ENCODE measurements around the gene SKIC8.

The SKIC8 gene

DNA sequence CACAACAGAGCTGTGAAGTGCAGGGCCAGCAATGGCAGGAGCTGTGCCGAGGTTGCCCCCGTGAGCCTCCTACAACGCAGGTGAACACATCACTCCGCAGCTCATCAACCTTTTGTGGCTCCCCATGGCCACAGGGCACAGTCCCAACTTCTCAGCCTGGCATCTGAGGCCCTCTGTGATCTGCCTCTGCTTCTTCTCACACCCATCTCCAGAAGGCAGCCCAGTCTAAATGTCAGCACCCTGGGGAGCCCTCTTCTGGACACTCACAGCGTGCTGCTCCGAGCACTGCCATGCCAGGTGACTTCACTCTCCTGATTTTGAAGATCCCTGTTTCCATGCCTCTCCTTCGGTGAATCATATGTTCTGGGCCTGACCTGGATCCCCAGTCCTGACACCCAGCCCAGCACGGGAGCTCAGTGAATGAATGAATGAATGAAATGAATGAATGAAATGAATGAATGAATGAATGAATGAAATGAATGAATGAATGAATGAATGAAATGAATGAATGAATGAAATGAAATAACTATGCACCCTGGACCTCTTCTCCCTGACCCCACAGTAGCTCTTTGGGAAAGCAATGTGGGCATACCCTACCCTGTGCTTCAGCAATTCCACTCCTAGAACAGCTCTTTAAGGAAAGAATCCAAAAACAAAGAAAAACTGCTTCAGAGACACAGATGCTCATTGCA is 17.9 kb upstream of the SKIC8 start:
- Mint-ChIP-seq H3K27me3 (peaks cover 22% of the 10 kb centered on the region), H3K4me3 (no peak overlapping the region), H3K36me3 (ENCODE audit: insufficient read depth) (no peaks in the 10 kb centered on the region), H3K27ac (ENCODE audit: low read depth) (no peak overlapping the region), H3K9me3 (no peaks in the 10 kb centered on the region), H3K4me1 (no peaks in the 10 kb centered on the region)
- DNase-seq (ENCODE audit: low spot score in 2 of 2): no peak
- no peak for ATAC-seq (replicated peaks; ENCODE audit: extremely low read depth, poor library complexity, severe bottlenecking)

DNA sequence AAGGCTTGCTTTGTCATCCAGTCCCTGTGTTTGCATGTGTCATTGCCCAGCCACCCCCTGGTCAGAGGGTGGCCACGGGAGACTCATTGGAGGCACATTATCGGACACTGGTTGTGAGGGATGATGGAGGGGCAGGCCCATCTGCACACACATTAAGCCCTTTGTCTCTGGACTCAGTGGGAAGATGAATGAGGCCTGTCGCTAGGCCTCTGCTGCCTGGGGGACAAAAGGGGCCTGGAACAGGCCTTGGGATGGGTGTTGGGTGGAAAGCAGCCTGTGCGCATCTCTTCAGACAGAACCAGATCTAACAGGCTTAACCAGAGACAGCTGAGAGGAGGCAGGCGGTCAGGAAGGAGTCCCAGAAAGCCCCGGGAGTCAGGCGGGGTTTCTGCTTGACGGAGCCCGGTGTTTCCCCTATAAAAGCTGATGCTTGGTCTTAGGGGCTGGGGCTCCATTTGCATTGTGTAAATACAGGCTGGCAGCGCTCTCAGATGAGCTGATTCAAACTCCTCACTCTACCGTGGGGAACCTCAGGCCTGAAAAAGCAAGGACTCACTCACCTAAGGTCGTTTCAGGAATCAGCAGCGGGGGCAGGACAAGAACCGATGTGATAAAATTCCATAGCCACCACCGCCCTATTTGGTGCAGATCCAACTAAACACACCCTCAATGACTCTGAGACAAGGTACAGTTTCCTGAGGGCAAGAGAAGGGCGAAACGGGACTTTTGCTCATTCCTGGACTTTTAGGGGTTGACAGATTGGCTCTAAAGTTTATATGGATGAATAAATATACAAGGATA is 17.1 kb upstream of the SKIC8 start:
- Mint-ChIP-seq H3K27ac (ENCODE audit: low read depth) (no peak overlapping the region), H3K9me3 (no peaks in the 10 kb centered on the region), H3K27me3 (peaks cover 23% of the 10 kb centered on the region), H3K36me3 (ENCODE audit: insufficient read depth) (no peaks in the 10 kb centered on the region), H3K4me3 (no peak overlapping the region), H3K4me1 (no peaks in the 10 kb centered on the region)
- ATAC-seq (replicated peaks; ENCODE audit: extremely low read depth, poor library complexity, severe bottlenecking): no peak
- no peak for DNase-seq (ENCODE audit: low spot score in 2 of 2)

DNA sequence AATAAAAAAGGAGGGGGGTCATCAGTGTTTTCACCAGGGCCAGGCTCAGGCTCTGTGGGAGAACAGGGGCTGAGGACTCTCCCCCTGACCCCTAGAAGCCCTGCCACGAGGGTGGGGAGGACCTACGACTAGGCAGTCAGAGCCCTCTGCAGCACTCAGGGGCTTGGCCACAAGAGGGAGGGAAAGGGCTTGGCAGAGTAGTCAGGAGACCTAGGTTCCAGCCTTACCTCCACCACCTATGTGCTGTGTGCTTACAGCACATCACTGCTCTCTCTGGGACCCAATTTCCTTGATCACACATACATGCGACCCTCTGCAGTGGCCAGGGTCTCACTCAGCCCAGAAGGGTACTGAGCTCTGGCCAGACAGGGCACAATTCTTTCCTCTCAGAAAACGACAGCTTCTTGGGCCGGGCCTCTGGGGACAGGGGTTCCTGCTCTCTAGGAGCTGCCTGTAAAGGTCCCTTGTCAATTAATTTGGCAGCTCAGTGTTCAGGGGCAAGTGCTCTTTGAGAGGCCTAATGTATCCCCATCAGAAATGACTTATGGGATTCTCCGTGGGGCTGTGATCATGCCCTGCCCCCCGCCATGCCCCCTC is 16.4 kb upstream of the SKIC8 start:
- DNase-seq (ENCODE audit: low spot score in 2 of 2) (no peak), ATAC-seq (replicated peaks; ENCODE audit: extremely low read depth, poor library complexity, severe bottlenecking) (no peak)
- H3K9me3 Mint-ChIP-seq: no peaks in the 10 kb centered on the region
- no peaks in the 10 kb centered on the region for H3K4me1 Mint-ChIP-seq
- H3K27me3 Mint-ChIP-seq: peaks cover 23% of the 10 kb centered on the region
- H3K36me3 Mint-ChIP-seq (ENCODE audit: insufficient read depth): no peaks in the 10 kb centered on the region
- no peak overlapping the region for H3K4me3 Mint-ChIP-seq
- H3K27ac Mint-ChIP-seq (ENCODE audit: low read depth): no peak overlapping the region

DNA sequence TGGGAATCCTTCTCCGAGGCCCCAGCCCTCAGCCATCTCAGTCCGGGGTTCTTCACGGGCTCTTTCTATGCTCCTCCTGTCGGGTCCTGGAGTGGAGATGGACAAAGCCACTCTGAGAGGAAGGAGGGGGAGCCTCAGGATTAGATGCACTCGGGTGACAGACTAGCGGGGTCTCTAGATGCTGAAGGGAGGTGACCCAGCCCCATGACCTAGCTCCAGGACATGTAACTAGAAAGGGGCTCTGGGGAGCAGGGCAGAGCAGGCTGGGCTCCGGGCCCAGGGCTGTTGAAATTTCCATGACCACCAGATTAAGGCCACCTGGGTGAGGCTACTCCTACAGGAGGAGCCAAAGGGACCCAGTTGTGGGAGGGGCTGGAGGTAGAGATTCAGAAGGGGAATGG is 14.8 kb upstream of the SKIC8 start:
- H3K27ac Mint-ChIP-seq (ENCODE audit: low read depth): no peak overlapping the region
- no peaks in the 10 kb centered on the region for H3K36me3 Mint-ChIP-seq (ENCODE audit: insufficient read depth)
- ATAC-seq (replicated peaks; ENCODE audit: extremely low read depth, poor library complexity, severe bottlenecking): no peak
- DNase-seq (ENCODE audit: low spot score in 2 of 2): no peak
- no peak overlapping the region for H3K4me3 Mint-ChIP-seq
- peaks cover 23% of the 10 kb centered on the region for H3K27me3 Mint-ChIP-seq
- H3K4me1 Mint-ChIP-seq: no peaks in the 10 kb centered on the region
- no peaks in the 10 kb centered on the region for H3K9me3 Mint-ChIP-seq

DNA sequence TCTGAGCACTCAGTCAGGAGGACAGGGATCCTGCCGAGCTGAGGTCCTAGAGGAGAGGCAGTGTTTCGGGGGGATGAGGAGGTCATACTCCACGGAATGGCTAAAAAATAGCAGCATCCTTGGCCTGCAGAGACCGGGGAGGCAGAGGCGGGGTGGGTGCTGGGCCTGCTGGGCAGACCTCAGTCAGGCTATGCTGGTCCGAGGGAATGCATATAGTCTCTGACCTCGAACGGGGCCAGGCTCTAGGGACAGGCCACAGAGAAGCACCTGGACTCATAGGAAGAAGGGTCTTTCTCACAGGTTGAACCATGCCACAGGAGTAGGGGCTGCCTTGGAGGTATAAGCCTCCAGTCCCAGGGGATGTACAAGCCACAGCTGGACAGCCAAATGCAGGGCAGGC is 14.0 kb upstream of the SKIC8 start:
- H3K4me1 Mint-ChIP-seq: no peaks in the 10 kb centered on the region
- no peaks in the 10 kb centered on the region for H3K36me3 Mint-ChIP-seq (ENCODE audit: insufficient read depth)
- DNase-seq (ENCODE audit: low spot score in 2 of 2) (no peak), ATAC-seq (replicated peaks; ENCODE audit: extremely low read depth, poor library complexity, severe bottlenecking) (no peak)
- no peaks in the 10 kb centered on the region for H3K9me3 Mint-ChIP-seq
- H3K27me3 Mint-ChIP-seq: peaks cover 23% of the 10 kb centered on the region
- no peak overlapping the region for H3K4me3 Mint-ChIP-seq
- H3K27ac Mint-ChIP-seq (ENCODE audit: low read depth): no peak overlapping the region

DNA sequence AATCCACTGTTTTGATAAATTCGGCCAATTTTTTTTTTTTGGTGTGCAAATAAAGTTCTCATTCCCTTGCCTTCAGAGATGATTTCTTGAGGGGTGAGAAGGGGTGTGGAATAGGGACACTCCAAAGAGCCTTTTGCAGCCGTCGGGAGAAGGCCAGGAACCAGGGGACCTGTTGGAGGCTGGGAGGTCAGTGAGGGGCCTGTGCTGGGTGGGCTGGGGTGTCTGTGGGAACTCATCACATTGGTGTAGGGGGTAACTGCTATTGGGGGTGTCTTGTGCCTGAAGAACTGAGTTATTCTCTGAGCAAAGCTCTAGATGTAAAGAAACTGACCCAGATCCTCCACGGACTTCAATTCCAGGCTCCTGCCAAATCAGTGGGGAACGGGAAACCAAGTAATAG is 13.5 kb upstream of the SKIC8 start:
- Mint-ChIP-seq H3K4me1 (no peaks in the 10 kb centered on the region), H3K27me3 (peaks cover 27% of the 10 kb centered on the region), H3K36me3 (ENCODE audit: insufficient read depth) (no peaks in the 10 kb centered on the region)

DNA sequence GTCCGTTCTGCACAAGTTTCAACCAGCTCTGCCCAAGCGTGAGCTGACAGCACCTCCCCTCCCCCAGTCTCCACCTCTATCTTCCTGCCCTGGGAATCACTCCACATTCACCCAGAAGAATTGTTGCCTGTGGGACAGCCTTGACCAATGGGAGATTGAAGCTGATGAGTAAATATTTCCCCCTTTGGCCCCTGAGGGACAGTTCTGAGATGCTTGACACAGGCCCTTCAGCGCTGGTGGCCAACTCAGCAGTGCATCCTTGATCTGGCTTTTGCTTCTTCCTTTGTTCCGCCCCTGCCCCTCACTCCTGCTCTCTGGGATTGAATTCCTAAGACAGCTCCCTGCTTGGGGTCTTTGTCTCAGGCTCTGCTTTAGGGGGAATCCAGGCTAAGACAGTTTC is 13.1 kb upstream of the SKIC8 start:
- ATAC-seq (replicated peaks; ENCODE audit: extremely low read depth, poor library complexity, severe bottlenecking) (no peak), DNase-seq (ENCODE audit: low spot score in 2 of 2) (no peak)
- H3K4me3 Mint-ChIP-seq: no peak overlapping the region
- H3K36me3 Mint-ChIP-seq (ENCODE audit: insufficient read depth): no peaks in the 10 kb centered on the region
- H3K27ac Mint-ChIP-seq (ENCODE audit: low read depth): no peak overlapping the region
- no peaks in the 10 kb centered on the region for H3K9me3 Mint-ChIP-seq
- no peaks in the 10 kb centered on the region for H3K4me1 Mint-ChIP-seq
- H3K27me3 Mint-ChIP-seq: peaks cover 30% of the 10 kb centered on the region

More for the DNA sequence above, 13.5 kb upstream of the SKIC8 start:
- no peaks in the 10 kb centered on the region for H3K9me3 Mint-ChIP-seq
- no peak overlapping the region for H3K4me3 Mint-ChIP-seq
- no peak overlapping the region for H3K27ac Mint-ChIP-seq (ENCODE audit: low read depth)
- ATAC-seq (replicated peaks; ENCODE audit: extremely low read depth, poor library complexity, severe bottlenecking): no peak
- DNase-seq (ENCODE audit: low spot score in 2 of 2): no peak

DNA sequence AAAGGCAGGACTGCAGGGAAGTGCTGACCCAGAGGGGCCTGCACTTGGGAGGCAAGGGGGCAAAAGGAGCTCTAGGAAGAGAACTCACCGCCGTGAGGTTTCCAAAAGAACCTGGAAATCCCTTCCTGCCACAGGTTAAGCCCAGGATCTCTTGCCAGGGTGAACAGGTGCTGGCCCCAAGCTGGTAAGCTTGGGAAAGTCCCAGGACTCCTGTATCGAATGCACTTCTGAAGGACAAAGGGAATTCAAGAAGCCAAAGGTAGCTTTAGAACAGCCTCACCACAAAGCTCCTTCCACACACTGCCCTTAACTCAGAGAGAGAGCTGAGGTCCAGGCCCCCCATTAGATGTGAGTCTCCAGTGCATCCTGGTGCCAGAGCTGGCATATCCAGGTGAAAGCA is 11.9 kb upstream of the SKIC8 start:
- no peak overlapping the region for H3K4me3 Mint-ChIP-seq

DNA sequence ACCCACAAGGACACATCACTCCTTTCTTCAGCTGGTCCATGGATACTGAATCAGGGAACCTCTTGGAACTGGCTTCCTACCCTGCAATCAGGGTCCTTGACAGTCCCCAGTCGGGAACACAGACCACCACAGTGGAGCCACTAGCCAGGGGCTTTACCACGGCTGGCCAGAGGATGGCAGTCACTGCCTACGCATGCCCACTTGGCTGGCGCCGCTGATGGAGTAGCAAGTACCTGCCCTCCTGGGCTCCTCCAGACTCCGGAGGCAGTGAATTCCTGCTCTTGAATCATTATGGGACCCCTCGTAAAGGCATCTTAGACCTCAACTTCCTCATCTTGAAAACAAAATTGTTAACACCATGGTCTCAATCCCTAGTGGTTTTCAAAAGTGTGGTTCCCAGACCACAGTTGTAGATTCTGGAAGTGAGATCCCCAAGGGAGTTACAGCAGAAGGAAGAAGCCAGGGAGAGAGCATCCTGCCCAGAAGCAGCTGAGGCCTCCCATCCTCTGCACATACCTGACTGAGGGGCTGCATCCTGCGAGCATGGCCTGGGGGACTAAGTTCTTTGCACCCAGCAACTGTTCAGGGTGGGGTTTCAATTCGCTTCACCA is 9.1 kb upstream of the SKIC8 start:
- no peaks in the 10 kb centered on the region for H3K4me1 Mint-ChIP-seq
- H3K4me3 Mint-ChIP-seq: no peak overlapping the region
- H3K27ac Mint-ChIP-seq (ENCODE audit: low read depth): no peak overlapping the region
- no peaks in the 10 kb centered on the region for H3K9me3 Mint-ChIP-seq
- ATAC-seq (replicated peaks; ENCODE audit: extremely low read depth, poor library complexity, severe bottlenecking): no peak
- H3K27me3 Mint-ChIP-seq: peaks cover 20% of the 10 kb centered on the region
- no peaks in the 10 kb centered on the region for H3K36me3 Mint-ChIP-seq (ENCODE audit: insufficient read depth)
- peak; percentile 22 to 34 for DNase-seq (ENCODE audit: low spot score in 2 of 2)

More for the DNA sequence above, 11.9 kb upstream of the SKIC8 start:
- Mint-ChIP-seq H3K4me1 (no peaks in the 10 kb centered on the region), H3K9me3 (no peaks in the 10 kb centered on the region), H3K36me3 (ENCODE audit: insufficient read depth) (no peaks in the 10 kb centered on the region), H3K27me3 (peaks cover 30% of the 10 kb centered on the region), H3K27ac (ENCODE audit: low read depth) (no peak overlapping the region)
- no peak for ATAC-seq (replicated peaks; ENCODE audit: extremely low read depth, poor library complexity, severe bottlenecking)
- DNase-seq (ENCODE audit: low spot score in 2 of 2): no peak

DNA sequence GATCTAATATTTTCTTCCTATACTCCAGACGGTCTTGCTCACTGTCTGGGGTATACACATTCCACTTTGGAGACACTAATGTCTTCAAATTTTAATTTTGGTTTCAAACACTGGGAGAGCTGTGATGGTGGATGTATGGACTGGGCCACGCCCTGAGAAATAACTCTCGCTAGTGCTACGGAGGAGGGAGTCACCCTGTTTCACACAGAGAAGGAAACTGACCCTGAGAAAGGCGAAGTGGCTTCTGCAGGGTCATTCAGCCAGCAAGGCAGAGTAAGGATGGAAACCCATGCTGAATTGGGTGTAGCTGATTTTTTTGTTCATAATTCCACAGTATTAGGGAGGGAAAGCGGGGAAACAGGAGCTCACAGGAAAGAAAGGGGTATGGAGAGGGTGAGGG is 8.6 kb upstream of the SKIC8 start:
- ATAC-seq (replicated peaks; ENCODE audit: extremely low read depth, poor library complexity, severe bottlenecking) (no peak), DNase-seq (ENCODE audit: low spot score in 2 of 2) (no peak)
- Mint-ChIP-seq H3K4me1 (no peaks in the 10 kb centered on the region), H3K27me3 (peaks cover 15% of the 10 kb centered on the region), H3K27ac (ENCODE audit: low read depth) (no peak overlapping the region), H3K9me3 (no peaks in the 10 kb centered on the region), H3K4me3 (no peak overlapping the region), H3K36me3 (ENCODE audit: insufficient read depth) (no peaks in the 10 kb centered on the region)

DNA sequence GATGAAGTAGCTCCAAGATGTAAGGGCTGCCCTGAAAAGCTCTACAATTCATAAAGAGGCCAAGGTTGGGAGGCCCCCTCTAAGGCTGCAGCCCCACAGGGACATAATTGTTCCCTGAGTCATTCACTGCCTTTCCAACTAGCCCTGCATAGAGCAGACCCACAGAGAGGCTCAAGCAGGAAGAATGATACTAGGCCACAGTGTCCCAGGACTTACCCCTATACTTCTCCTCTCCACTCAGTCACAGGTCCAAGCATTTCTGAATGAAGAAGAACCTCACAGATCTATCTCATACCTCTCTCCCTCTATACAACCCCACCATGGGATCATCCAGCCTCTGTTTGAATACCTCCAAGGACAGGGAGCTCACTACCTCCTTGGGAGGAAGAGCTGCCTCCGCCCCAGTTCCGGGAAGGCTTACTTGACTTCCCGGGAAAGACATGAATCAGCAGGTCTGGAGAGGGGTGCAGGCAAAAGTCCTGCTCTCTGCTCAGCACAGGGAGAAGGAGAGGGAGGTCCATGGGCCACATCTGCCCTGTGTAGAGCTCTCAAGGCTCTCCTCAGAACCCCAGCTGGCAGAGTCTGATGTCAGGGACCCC is 6.9 kb upstream of the SKIC8 start:
- ATAC-seq (replicated peaks; ENCODE audit: extremely low read depth, poor library complexity, severe bottlenecking) (no peak), DNase-seq (ENCODE audit: low spot score in 2 of 2) (no peak)
- no peak overlapping the region for H3K4me3 Mint-ChIP-seq
- H3K27me3 Mint-ChIP-seq: peaks cover 7% of the 10 kb centered on the region
- H3K4me1 Mint-ChIP-seq: no peaks in the 10 kb centered on the region
- H3K9me3 Mint-ChIP-seq: no peaks in the 10 kb centered on the region
- no peaks in the 10 kb centered on the region for H3K36me3 Mint-ChIP-seq (ENCODE audit: insufficient read depth)
- H3K27ac Mint-ChIP-seq (ENCODE audit: low read depth): no peak overlapping the region

DNA sequence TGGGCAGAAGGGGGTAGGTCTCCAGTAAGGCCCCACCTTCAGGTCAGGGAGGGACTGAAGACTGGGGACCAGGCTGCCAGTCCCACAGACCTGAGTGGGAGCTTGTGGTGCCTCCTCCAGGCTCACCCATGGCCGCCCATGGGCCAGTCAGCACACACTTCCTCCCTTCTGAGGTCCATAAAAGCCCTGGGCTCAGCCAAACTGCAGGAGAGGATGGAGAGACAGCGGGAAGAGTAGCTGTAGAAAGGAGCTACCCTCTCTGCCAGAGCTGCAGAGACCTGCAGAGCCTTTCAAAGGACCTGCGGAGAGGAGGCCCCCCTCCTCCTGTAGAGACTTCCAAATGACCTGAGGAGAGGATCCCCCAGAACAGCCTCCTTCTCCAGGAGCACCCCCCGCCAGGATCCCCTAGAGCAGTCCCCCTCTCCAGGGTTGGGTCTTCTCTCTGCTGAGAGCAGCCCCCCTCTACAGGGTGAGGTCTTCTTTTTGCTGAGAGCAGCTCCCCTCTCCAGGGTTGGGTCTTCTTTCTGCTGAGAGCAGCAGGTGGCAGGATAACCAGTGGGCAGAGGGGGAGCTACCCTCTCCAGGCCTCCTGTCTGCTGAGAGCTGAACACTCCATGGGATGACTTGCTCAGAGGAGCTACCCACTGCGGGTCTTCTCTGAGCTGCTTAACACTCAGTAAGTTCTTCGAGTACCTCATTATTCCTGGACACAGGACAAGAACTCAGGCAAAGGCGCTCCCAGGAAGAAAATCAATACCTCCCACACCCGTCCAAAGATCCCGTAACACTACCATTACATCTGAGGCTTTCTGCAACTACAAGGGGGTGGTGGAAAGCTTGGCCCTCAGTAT is 5.0 kb upstream of the SKIC8 start:
- Mint-ChIP-seq H3K36me3 (ENCODE audit: insufficient read depth) (peaks cover 2% of the 10 kb centered on the region), H3K27ac (ENCODE audit: low read depth) (no peak overlapping the region), H3K4me1 (peaks cover 4% of the 10 kb centered on the region), H3K27me3 (peaks cover 7% of the 10 kb centered on the region), H3K9me3 (no peaks in the 10 kb centered on the region), H3K4me3 (no peak overlapping the region)
- no peak for ATAC-seq (replicated peaks; ENCODE audit: extremely low read depth, poor library complexity, severe bottlenecking)
- DNase-seq (ENCODE audit: low spot score in 2 of 2): no peak
